Cardiac fibroblast (primary cell): ENCODE results near the gene HAX1.
"Not testable (repeated sequence)": the region's sequence is repeated elsewhere in the genome, so short reads cannot be mapped to it uniquely, and the experiment has no call there.

Source experiments
- DNase-seq, 2 donors: peaks; one replicate each; pipeline versions ENCODE4 v3.0.0 to v3.0.0-alpha.2; 2010; ENCODE audit warnings: low read depth in 2 of 2
- H3K4me3 ChIP-seq, 2 donors: replicated peaks in 1 of 2; 1 replicate in 1 of 2; 2 replicates in 1 of 2; pipeline ENCODE4 v1.5.1; 2011; ENCODE audit warnings: low read depth in 2 of 2, low read length in 2 of 2, mild to moderate bottlenecking in 2 of 2, moderate library complexity in 1 of 2
- TF ChIP-seq, protein P1 (sequence below): IDR thresholded peaks from one replicate; pipeline ENCODE4 v1.5.1; 2011; ENCODE audit warnings: low read depth, mild to moderate bottlenecking, low read length, inconsistent platforms

The HAX1 gene

DNA sequence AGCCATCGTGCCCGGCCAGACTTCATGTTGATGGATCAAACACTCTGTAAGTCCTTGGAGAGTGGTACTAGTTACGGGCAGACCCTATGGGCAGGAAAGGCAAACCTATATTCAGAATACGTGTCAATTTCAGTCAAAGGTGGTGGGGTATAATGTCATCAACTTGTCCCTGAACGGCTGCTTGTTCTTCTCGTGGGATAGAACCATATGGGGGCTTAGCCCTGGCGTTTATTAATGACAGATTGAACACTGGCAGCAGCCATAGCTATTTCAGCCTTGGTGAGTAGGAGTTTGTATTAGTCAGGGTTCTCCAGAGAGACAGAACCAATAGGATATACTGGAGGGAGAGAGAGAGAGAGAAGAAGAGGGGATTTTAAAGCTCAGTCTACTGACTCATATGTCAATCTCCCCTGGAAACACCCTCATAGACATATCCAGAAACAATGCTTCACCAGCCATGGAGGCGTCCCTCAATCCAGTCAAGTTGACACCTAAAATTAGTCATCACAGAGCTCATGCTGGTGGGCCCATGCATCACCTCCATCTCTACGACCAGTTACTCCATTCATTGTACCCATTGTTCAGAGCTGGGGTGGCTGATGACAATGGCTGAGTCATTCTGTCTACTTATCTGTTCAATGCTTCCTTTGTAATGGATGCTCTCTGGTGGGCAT lies 32.4 kb downstream of the HAX1 start:
- no peak overlapping the region for H3K4me3 ChIP-seq
- TF ChIP-seq, protein P1, sequence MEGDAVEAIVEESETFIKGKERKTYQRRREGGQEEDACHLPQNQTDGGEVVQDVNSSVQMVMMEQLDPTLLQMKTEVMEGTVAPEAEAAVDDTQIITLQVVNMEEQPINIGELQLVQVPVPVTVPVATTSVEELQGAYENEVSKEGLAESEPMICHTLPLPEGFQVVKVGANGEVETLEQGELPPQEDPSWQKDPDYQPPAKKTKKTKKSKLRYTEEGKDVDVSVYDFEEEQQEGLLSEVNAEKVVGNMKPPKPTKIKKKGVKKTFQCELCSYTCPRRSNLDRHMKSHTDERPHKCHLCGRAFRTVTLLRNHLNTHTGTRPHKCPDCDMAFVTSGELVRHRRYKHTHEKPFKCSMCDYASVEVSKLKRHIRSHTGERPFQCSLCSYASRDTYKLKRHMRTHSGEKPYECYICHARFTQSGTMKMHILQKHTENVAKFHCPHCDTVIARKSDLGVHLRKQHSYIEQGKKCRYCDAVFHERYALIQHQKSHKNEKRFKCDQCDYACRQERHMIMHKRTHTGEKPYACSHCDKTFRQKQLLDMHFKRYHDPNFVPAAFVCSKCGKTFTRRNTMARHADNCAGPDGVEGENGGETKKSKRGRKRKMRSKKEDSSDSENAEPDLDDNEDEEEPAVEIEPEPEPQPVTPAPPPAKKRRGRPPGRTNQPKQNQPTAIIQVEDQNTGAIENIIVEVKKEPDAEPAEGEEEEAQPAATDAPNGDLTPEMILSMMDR: no peak
- DNase-seq: peak in 1 of 2 donors; percentile 76

DNA sequence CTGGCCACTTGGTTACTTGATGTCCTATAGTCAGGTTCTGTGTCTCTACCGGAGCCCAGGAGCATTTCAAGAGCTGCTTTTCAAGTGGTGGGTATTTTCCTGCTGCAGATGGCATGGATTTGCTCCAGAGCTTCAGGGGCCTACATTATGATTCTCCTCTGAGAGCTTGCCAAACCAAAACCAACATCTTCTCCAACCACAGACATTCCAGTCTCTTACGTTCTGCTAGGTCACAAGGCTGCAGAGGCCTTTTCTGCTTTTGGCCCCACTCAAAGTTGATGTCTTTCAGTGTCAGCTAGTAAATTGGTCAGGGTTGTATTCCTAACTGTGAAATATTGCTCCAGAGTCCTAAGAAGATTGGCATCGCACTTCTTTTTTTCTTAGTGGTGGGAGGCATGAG lies 33.7 kb downstream of the HAX1 start:
- DNase-seq: peak in 1 of 2 donors; percentile 34
- H3K4me3 ChIP-seq: no peak overlapping the region
- TF ChIP-seq, protein P1: no peak

DNA sequence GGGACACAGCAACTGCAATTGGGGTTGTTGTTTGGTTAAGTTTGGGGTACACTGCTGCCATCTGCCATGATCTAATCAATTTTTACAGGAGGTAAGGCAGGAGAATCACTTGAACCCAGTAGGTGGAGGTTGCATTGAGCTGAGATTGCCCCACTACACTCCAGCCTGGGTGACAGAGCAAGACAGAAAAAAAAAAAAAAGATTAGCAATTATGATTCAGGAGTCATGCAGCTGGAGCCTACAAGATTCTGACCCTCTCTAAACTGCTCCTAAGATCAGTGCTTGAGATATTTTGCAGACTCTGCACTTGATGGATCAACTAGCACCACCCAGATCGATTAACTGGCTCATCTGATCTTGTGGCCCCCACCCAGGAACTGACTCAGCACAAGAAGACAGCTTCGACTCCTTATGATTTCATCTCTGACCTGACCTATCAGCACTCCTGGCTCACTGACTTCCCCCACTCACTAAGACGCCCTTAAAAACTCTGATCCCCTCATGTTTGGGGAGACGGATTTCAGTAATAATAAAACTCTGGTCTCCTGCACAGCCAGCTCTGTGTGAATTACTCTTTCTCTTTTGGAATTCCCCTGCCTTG lies 35.3 kb downstream of the HAX1 start:
- DNase-seq, H3K4me3 ChIP-seq: not testable (repeated sequence)

DNA sequence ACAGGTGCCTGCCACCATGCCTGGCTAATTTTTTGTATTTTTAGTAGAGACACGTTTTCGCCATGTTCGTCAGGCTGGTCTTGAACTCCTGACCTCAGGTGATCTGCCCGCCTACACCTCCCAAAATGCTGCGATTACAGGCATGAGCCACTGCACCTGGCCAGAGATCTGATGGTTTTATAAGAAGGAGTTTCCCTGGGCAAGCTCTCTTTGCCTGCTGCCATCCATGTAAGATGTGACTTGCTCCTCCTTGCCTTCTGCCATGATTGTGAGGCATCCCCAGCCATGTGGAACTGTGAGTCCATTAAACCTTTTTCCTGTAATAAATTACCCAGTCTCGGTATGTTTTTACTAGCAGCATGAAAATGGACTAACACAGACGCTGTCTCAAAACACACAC lies 36.7 kb downstream of the HAX1 start:
- DNase-seq, H3K4me3 ChIP-seq: not testable (repeated sequence)

DNA sequence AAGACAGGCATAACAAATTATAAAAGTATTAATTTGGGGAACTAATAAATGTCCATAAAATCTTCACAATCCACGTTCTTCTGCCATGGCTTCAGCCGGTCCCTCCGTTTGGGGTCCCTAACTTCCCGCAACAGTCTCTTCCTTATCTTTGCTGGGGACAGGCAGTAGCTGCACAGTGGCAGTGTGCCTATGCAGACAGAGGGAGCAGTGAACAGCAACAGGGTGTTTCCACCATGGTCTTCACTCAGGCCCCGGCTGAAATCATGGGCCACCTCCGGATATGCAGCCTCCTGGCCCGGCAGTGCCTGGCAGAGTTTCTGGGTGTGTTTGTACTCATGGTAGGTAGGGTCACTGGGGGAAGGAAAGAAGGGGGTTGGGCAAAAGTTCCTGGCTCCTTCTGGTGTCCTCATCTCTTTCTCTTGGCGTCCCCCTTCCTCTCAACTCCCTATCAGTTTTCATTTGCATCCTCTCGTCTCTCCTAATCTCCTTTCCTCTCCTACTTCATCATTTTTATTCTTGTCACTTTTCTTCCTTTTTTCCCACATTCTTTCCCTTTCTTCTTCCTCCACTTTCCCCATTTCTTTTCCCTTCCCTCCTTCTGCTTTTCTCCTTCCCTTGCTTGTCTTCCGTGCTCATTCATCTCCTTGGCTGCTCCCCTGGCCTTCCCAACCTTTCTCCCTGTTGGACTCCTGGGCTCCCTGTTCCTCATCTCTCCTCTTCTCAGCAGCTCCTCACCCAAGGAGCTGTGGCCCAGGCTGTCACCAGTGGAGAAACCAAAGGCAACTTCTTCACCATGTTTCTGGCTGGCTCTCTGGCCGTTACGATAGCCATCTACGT lies 40.0 kb downstream of the HAX1 start:
- DNase-seq: not testable (repeated sequence)

DNA sequence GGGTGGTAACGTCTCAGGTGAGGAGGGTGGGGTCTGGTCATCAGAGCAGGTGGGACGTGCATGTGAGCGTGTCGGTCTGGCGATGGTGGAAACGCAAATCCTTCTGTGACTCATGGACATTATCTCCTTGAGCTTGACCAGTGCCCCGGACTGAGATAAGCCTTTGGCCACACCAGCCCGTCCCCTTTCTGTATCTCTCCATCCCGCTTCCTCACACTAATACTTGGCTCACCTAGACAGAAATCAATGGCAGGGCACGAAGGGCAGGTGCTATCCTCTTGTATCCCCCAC lies 40.6 kb downstream of the HAX1 start:
- no peak overlapping the region for H3K4me3 ChIP-seq
- TF ChIP-seq, protein P1: no peak
- no peak for DNase-seq

More for the DNA sequence above, 40.0 kb downstream of the HAX1 start:
- not testable (repeated sequence) for H3K4me3 ChIP-seq

DNA sequence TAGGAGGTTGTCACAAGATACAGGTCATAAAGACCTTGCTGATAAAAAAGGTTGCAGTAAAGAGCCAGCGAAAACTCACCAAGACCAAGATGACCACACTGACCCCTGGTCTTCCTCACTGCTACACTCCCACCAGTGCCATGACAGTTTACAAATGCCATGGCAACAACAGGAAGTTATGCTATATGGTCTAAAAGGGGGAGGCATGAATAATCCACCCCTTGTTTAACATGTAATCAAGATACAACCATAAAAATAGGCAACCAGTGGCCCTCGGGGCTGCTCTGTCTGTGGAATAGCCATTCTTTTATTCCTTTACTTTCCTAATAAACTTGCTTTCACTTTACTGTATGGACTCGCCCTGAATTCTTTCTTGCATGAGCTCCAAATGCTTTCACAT lies 41.8 kb downstream of the HAX1 start:
- DNase-seq, H3K4me3 ChIP-seq: not testable (repeated sequence)

DNA sequence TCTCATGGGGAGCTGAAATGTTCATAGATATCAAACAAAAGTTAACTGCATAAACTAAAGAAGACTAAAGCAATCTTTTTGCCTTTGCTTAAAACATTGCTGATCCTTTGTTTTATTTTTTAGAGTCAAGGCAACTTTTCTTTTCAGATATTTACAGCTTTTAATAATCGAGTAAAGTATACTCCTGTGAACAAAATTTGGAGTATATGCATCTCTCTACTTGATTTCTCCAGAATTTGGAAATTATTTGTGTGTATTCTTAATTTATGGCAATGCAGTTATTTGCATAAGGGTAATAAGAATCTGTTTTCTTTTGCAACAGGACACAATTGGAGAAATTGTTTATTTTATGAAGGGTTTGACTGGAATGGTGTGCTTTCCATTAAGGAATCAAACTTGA lies 44.3 kb downstream of the HAX1 start:
- TF ChIP-seq, protein P1: no peak
- H3K4me3 ChIP-seq: no peak overlapping the region
- DNase-seq: no peak

DNA sequence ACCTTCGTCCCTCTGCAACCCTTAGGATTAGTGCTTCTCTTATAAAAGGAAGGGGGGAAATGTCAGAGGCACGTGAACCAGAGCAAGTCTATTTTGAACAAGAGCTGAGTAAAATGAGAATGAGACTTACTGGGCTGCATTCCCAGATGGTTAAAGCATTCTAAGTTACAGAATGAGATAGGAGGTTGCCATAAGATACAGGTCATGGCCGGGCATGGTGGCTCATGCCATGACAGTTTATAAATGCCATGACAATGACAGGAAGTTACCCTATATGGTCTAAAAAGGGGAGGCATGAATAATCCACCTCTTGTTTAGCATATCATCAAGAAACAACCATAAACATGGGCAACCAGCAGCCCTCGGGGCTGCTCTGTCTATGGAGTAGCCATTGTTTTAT lies 46.0 kb downstream of the HAX1 start:
- TF ChIP-seq, protein P1: no peak
- DNase-seq: no peak
- H3K4me3 ChIP-seq: no peak overlapping the region
